ENCODE results near the gene PAK5. TPM values are rescaled to one million over a fixed set of nuclear protein-coding genes. Genes with fewer than 3 reads are reported as not detected.

Gene PAK5
- total and polyA plus RNA-seq, 3 experiments from 2014 or later = not detected

GRCh38 chr20:9839626-9840025 is 750 bp upstream of the PAK5 start:
- H3K9me3 ChIP-seq (ENCODE audit: low read length) = no peaks in the 10 kb centered on the region
- H3K27me3 ChIP-seq (ENCODE audit: insufficient read depth, low read length, poor library complexity, severe bottlenecking) = no peaks in the 10 kb centered on the region
- no peak for DNase-seq
- H3K4me1 ChIP-seq (ENCODE audit: insufficient read depth, low read length) = no peaks in the 10 kb centered on the region
- peaks cover 11 to 32% of the 10 kb centered on the region in 2 donors for H3K27me3 Mint-ChIP-seq
- H3K36me3 Mint-ChIP-seq = no peaks in the 10 kb centered on the region
- no peaks in the 10 kb centered on the region for H3K36me3 ChIP-seq (ENCODE audit: insufficient read depth, low read length)
- H3K4me3 Mint-ChIP-seq = no peak overlapping the region
- no peaks in the 10 kb centered on the region for H3K4me1 Mint-ChIP-seq
- no peak overlapping the region for H3K27ac ChIP-seq (ENCODE audit: low read depth, low read length)
- ChIA-PET POLR2A (no interaction called here), CTCF (no interaction called here)
- H3K9me3 Mint-ChIP-seq = peaks cover 6 to 16% (median 10%) of the 10 kb centered on the region in 5 donors
- no peak overlapping the region for H3K4me3 ChIP-seq (ENCODE audit: low read length)
- H3K27ac Mint-ChIP-seq = no peak overlapping the region

DNA sequence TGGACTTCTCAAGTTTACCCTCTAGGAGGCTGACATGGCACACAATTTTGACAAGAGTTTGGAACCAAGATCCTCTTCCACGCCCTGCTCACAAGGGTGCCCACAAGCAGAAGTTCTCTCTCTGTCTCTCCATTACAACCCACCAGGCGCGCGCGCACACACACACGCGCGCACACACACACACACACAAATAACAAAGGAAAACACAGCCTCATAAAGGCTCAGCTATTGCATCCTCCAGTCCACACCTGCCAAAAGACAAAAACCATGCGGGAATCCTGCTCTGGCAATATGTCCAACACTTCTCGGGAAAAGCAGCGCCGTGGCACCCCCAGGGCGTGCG is 870 bp downstream of the PAK5 start:
- CTCF ChIA-PET = no interaction called here
- H3K9me3 ChIP-seq (ENCODE audit: low read length) = no peaks in the 10 kb centered on the region
- DNase-seq = no peak
- Mint-ChIP-seq H3K27ac (no peak overlapping the region), H3K4me1 (no peaks in the 10 kb centered on the region), H3K36me3 (no peaks in the 10 kb centered on the region), H3K9me3 (peaks cover 6 to 16% (median 10%) of the 10 kb centered on the region in 5 donors), H3K4me3 (no peak overlapping the region), H3K27me3 (peaks cover 11 to 32% of the 10 kb centered on the region in 2 donors)
- POLR2A ChIA-PET = no interaction called here
- H3K27me3 ChIP-seq (ENCODE audit: insufficient read depth, low read length, poor library complexity, severe bottlenecking) = no peaks in the 10 kb centered on the region
- H3K36me3 ChIP-seq (ENCODE audit: insufficient read depth, low read length) = no peaks in the 10 kb centered on the region
- H3K4me3 ChIP-seq (ENCODE audit: low read length) = no peak overlapping the region
- H3K27ac ChIP-seq (ENCODE audit: low read depth, low read length) = no peak overlapping the region
- H3K4me1 ChIP-seq (ENCODE audit: insufficient read depth, low read length) = no peaks in the 10 kb centered on the region

DNA sequence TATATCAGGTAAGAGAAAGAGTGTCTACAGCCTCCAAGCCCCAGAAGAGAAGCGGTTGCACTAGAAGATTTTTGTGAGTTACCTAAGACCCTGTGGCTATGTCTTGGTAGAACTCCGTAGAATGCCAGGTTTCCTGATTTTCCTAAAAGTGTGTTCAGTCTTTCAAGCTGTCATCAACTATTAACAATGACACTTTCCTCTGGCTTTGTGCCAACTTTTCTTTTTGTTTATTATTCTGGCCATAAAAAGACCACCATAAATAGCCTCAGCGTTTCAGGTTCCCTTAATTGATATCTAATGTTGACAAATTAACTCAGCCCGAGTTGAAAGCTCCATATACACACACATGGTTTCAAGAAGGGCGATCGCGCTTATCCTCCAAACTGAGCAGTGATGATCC is 1.2 kb downstream of the PAK5 start:
- H3K27me3 Mint-ChIP-seq = peaks cover 11 to 32% of the 10 kb centered on the region in 2 donors
- no peaks in the 10 kb centered on the region for H3K36me3 Mint-ChIP-seq
- CTCF ChIA-PET = no interaction called here
- H3K4me1 Mint-ChIP-seq = no peaks in the 10 kb centered on the region
- Histone ChIP-seq H3K27me3 (ENCODE audit: insufficient read depth, low read length, poor library complexity, severe bottlenecking) (no peaks in the 10 kb centered on the region), H3K9me3 (ENCODE audit: low read length) (no peaks in the 10 kb centered on the region), H3K4me3 (ENCODE audit: low read length) (no peak overlapping the region), H3K27ac (ENCODE audit: low read depth, low read length) (no peak overlapping the region), H3K4me1 (ENCODE audit: insufficient read depth, low read length) (no peaks in the 10 kb centered on the region), H3K36me3 (ENCODE audit: insufficient read depth, low read length) (no peaks in the 10 kb centered on the region)
- POLR2A ChIA-PET = no interaction called here
- H3K27ac Mint-ChIP-seq = no peak overlapping the region
- DNase-seq = no peak
- H3K4me3 Mint-ChIP-seq = no peak overlapping the region
- H3K9me3 Mint-ChIP-seq = peaks cover 6 to 16% (median 7%) of the 10 kb centered on the region in 5 donors

DNA sequence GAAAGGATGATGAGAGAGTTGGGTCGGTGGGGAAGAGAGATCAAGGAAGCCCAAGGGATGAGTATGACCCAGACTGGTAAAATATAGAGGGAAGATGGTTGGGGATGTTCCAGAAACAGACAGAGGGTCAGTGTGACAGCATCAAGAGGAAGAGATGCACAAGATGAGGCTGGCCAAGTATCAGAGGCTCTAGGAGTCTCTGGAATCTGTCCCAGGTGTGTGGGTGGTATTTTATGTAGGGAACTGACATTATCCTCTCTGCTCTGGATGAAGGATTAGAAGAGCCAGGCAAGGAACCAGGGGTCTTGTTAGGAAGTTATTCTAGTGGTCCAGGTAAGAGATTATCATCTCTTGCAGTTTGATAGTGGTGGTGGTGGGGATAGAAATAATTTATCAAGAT is 3.6 kb downstream of the PAK5 start:
- Histone ChIP-seq H3K4me1 (ENCODE audit: insufficient read depth, low read length) (no peaks in the 10 kb centered on the region), H3K36me3 (ENCODE audit: insufficient read depth, low read length) (no peaks in the 10 kb centered on the region), H3K4me3 (ENCODE audit: low read length) (no peak overlapping the region), H3K9me3 (ENCODE audit: low read length) (no peaks in the 10 kb centered on the region), H3K27me3 (ENCODE audit: insufficient read depth, low read length, poor library complexity, severe bottlenecking) (no peaks in the 10 kb centered on the region), H3K27ac (ENCODE audit: low read depth, low read length) (no peak overlapping the region)
- Mint-ChIP-seq H3K9me3 (peaks cover 0 to 9% (median 0%) of the 10 kb centered on the region in 5 donors), H3K36me3 (no peaks in the 10 kb centered on the region), H3K4me1 (no peaks in the 10 kb centered on the region), H3K27ac (no peak overlapping the region), H3K27me3 (peaks cover 8 to 24% of the 10 kb centered on the region in 2 donors), H3K4me3 (no peak overlapping the region)
- no peak for DNase-seq
- ChIA-PET CTCF (no interaction called here), POLR2A (no interaction called here)

DNA sequence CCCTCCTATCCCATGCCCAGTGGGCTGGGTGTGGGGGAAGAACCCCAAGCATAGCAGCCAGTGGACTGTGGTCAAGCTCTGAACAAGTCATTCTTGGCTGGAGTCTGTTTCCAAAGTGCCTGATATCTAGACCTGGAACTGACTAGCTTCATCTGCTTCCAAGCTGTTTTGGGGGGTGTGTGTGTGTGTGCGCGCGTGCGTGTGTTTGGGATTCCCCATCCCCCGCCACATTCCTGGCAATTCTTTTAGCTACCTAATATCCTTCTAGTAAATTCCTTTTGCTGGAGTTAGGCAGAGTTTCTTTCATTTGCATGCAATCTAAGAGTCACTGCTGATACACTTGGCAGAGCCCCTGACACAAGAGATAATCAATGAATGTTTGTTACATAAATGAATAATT is 7.8 kb downstream of the PAK5 start:
- no peak for DNase-seq
- H3K4me1 Mint-ChIP-seq = no peaks in the 10 kb centered on the region
- H3K4me1 ChIP-seq (ENCODE audit: insufficient read depth, low read length) = no peaks in the 10 kb centered on the region
- ChIA-PET POLR2A (no interaction called here), CTCF (no interaction called here)
- no peaks in the 10 kb centered on the region for H3K9me3 ChIP-seq (ENCODE audit: low read length)
- no peak overlapping the region for H3K27ac ChIP-seq (ENCODE audit: low read depth, low read length)
- no peak overlapping the region for H3K27ac Mint-ChIP-seq
- no peak overlapping the region for H3K4me3 Mint-ChIP-seq
- H3K9me3 Mint-ChIP-seq = peaks cover 0 to 2% (median 0%) of the 10 kb centered on the region in 5 donors
- H3K4me3 ChIP-seq (ENCODE audit: low read length) = no peak overlapping the region
- H3K36me3 Mint-ChIP-seq = no peaks in the 10 kb centered on the region
- no peaks in the 10 kb centered on the region for H3K27me3 Mint-ChIP-seq
- no peaks in the 10 kb centered on the region for H3K27me3 ChIP-seq (ENCODE audit: insufficient read depth, low read length, poor library complexity, severe bottlenecking)
- no peaks in the 10 kb centered on the region for H3K36me3 ChIP-seq (ENCODE audit: insufficient read depth, low read length)

GRCh38 chr20:9829835-9830234 is 9.0 kb downstream of the PAK5 start:
- Histone ChIP-seq H3K36me3 (ENCODE audit: insufficient read depth, low read length) (no peaks in the 10 kb centered on the region), H3K4me3 (ENCODE audit: low read length) (no peak overlapping the region), H3K9me3 (ENCODE audit: low read length) (no peaks in the 10 kb centered on the region), H3K27me3 (ENCODE audit: insufficient read depth, low read length, poor library complexity, severe bottlenecking) (no peaks in the 10 kb centered on the region), H3K27ac (ENCODE audit: low read depth, low read length) (no peak overlapping the region), H3K4me1 (ENCODE audit: insufficient read depth, low read length) (no peaks in the 10 kb centered on the region)
- H3K36me3 Mint-ChIP-seq = no peaks in the 10 kb centered on the region
- ChIA-PET POLR2A (no interaction called here), CTCF (no interaction called here)
- H3K4me3 Mint-ChIP-seq = no peak overlapping the region
- H3K9me3 Mint-ChIP-seq = peaks cover 0 to 2% (median 0%) of the 10 kb centered on the region in 5 donors
- no peaks in the 10 kb centered on the region for H3K27me3 Mint-ChIP-seq
- H3K27ac Mint-ChIP-seq = no peak overlapping the region
- no peak for DNase-seq
- H3K4me1 Mint-ChIP-seq = no peaks in the 10 kb centered on the region

GRCh38 chr20:9817654-9818053 is 21.2 kb downstream of the PAK5 start:
- H3K4me1 ChIP-seq (ENCODE audit: insufficient read depth, low read length) = no peaks in the 10 kb centered on the region
- H3K27me3 ChIP-seq (ENCODE audit: insufficient read depth, low read length, poor library complexity, severe bottlenecking) = no peaks in the 10 kb centered on the region
- H3K4me3 ChIP-seq (ENCODE audit: low read length) = no peak overlapping the region
- DNase-seq = no peak
- H3K36me3 ChIP-seq (ENCODE audit: insufficient read depth, low read length) = no peaks in the 10 kb centered on the region
- no peaks in the 10 kb centered on the region for H3K36me3 Mint-ChIP-seq
- no peaks in the 10 kb centered on the region for H3K9me3 ChIP-seq (ENCODE audit: low read length)
- ChIA-PET POLR2A (no interaction called here), CTCF (no interaction called here)
- no peaks in the 10 kb centered on the region for H3K27me3 Mint-ChIP-seq
- H3K9me3 Mint-ChIP-seq = peaks cover 0 to 2% (median 0%) of the 10 kb centered on the region in 5 donors
- H3K27ac ChIP-seq (ENCODE audit: low read depth, low read length) = no peak overlapping the region
- no peak overlapping the region for H3K4me3 Mint-ChIP-seq
- H3K27ac Mint-ChIP-seq = no peak overlapping the region
- H3K4me1 Mint-ChIP-seq = no peaks in the 10 kb centered on the region

- Mint-ChIP-seq H3K27me3 (no peaks in the 10 kb centered on the region), H3K4me3 (no peak overlapping the region), H3K9me3 (peaks cover 0 to 2% (median 0%) of the 10 kb centered on the region in 5 donors), H3K36me3 (no peaks in the 10 kb centered on the region), H3K27ac (no peak overlapping the region), H3K4me1 (no peaks in the 10 kb centered on the region)
- H3K9me3 ChIP-seq (ENCODE audit: low read length) = no peaks in the 10 kb centered on the region
- no peaks in the 10 kb centered on the region for H3K36me3 ChIP-seq (ENCODE audit: insufficient read depth, low read length)
- no peaks in the 10 kb centered on the region for H3K27me3 ChIP-seq (ENCODE audit: insufficient read depth, low read length, poor library complexity, severe bottlenecking)
- ChIA-PET POLR2A (no interaction called here), CTCF (interaction anchor here (1.3 kb wide), 1 partner anchor 11 kb away, joined by 3 read pairs; no protein-coding TSS in a partner anchor)
- H3K27ac ChIP-seq (ENCODE audit: low read depth, low read length) = no peak overlapping the region
- no peak overlapping the region for H3K4me3 ChIP-seq (ENCODE audit: low read length)
- DNase-seq = no peak
- no peaks in the 10 kb centered on the region for H3K4me1 ChIP-seq (ENCODE audit: insufficient read depth, low read length)
Measured at GRCh38 chr20:9815632-9816031, 23.2 kb downstream of the PAK5 start.

DNA sequence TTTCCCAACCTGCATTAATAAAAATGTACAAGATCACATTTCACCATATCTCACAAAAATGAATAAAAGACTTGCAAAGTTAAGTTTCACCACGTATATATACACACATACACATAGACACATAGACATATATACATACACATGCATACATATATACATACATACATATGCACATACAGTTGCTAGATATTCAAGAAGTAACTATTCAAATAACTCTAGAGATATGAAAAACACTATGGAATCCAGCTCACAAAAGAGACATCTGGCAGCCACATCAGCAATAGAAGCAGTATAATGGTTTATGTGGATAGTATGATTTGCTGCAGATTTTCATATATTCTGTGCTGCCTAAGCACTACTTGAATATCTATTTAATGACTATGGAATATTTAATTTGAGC is 28.1 kb downstream of the PAK5 start:
- H3K9me3 Mint-ChIP-seq = peaks cover 0 to 4% (median 2%) of the 10 kb centered on the region in 5 donors
- POLR2A ChIA-PET = no interaction called here
- H3K36me3 Mint-ChIP-seq = no peaks in the 10 kb centered on the region
- no peaks in the 10 kb centered on the region for H3K4me1 ChIP-seq (ENCODE audit: insufficient read depth, low read length)
- H3K4me3 ChIP-seq (ENCODE audit: low read length) = no peak overlapping the region
- no peak for DNase-seq
- H3K27me3 Mint-ChIP-seq = no peaks in the 10 kb centered on the region
- CTCF ChIA-PET = no interaction called here
- H3K36me3 ChIP-seq (ENCODE audit: insufficient read depth, low read length) = no peaks in the 10 kb centered on the region
- no peaks in the 10 kb centered on the region for H3K4me1 Mint-ChIP-seq
- no peak overlapping the region for H3K4me3 Mint-ChIP-seq
- H3K9me3 ChIP-seq (ENCODE audit: low read length) = no peaks in the 10 kb centered on the region
- no peak overlapping the region for H3K27ac Mint-ChIP-seq
- H3K27me3 ChIP-seq (ENCODE audit: insufficient read depth, low read length, poor library complexity, severe bottlenecking) = no peaks in the 10 kb centered on the region
- H3K27ac ChIP-seq (ENCODE audit: low read depth, low read length) = no peak overlapping the region

All from CD8-positive, alpha-beta memory T cell (primary cell).